Keratinocyte (primary cell): ENCODE results near the gene FGF2. TPM values are rescaled to one million over a fixed set of nuclear protein-coding genes. Genes with fewer than 3 reads are reported as not detected.

Experiments used
- DNase-seq: peaks from one replicate; pipeline ENCODE4 v3.0.0-alpha.2; 2011; ENCODE audit warnings: low read depth, missing footprints, low spot score
- FAIRE-seq: peaks from 2 replicates; lab custom pipeline; 2011; peaks lifted over from hg19 to GRCh38; lab: Jason Lieb, UNC
- H2AFZ ChIP-seq: 2 replicates; pipeline ENCODE4 v1.6.0; 2012; ENCODE audit warnings: low read length, control low read depth, inconsistent platforms; ENCODE audit not compliant: control insufficient read depth
- H3K27ac ChIP-seq: 2 replicates; pipeline ENCODE4 v1.5.1; 2011; ENCODE audit warnings: low read length; ENCODE audit not compliant: control insufficient read depth, insufficient read depth
- H3K27me3 ChIP-seq: 3 replicates; pipeline ENCODE4 v1.6.0; 2011; ENCODE audit warnings: low read length; ENCODE audit not compliant: control insufficient read depth, insufficient read depth; ENCODE audit errors: extremely low read depth
- H3K36me3 ChIP-seq, 2 experiments: 2 replicates in 1 of 2; 3 replicates in 1 of 2; pipeline ENCODE4 v1.5.1; 2011; ENCODE audit warnings: low read length in 2 of 2, mild to moderate bottlenecking in 1 of 2; ENCODE audit not compliant: control insufficient read depth in 2 of 2, insufficient read depth in 2 of 2; ENCODE audit errors: extremely low read depth in 1 of 2
- H3K4me1 ChIP-seq: 3 replicates; pipeline ENCODE4 v1.5.1; 2011; ENCODE audit warnings: low read length; ENCODE audit not compliant: control insufficient read depth, insufficient read depth; ENCODE audit errors: extremely low read depth
- H3K4me2 ChIP-seq: 3 replicates; pipeline ENCODE4 v1.6.0; 2011; ENCODE audit warnings: low read depth, low read length; ENCODE audit not compliant: control insufficient read depth, insufficient read depth; ENCODE audit errors: extremely low read depth
- H3K4me3 ChIP-seq, 3 experiments: fragments of 200-600 bp in 1 of 3; sonication (generic) in 1 of 3; 2 replicates in 2 of 3; 3 replicates in 1 of 3; pipeline ENCODE4 v1.5.1; 2011 to 2016; ENCODE audit warnings: low read length in 3 of 3, mild to moderate bottlenecking in 3 of 3, control low read depth in 2 of 3, inconsistent platforms in 1 of 3, low read depth in 1 of 3, mixed read lengths in 1 of 3, mixed run types in 1 of 3, moderate library complexity in 1 of 3; ENCODE audit not compliant: control insufficient read depth in 2 of 3, insufficient read depth in 2 of 3; ENCODE audit errors: extremely low read depth in 1 of 3
- H3K79me2 ChIP-seq: 2 replicates; pipeline ENCODE4 v1.6.0; 2012; ENCODE audit warnings: low read length; ENCODE audit not compliant: control insufficient read depth, insufficient read depth
- H3K9ac ChIP-seq: 3 replicates; pipeline ENCODE4 v1.6.0; 2011; ENCODE audit warnings: low read length; ENCODE audit not compliant: control insufficient read depth, insufficient read depth; ENCODE audit errors: extremely low read depth
- H3K9me1 ChIP-seq: 3 replicates; pipeline ENCODE4 v1.6.0; 2011; ENCODE audit warnings: low read length; ENCODE audit not compliant: control insufficient read depth, insufficient read depth; ENCODE audit errors: extremely low read depth
- H3K9me3 ChIP-seq: 2 replicates; pipeline ENCODE4 v1.5.1; 2012; ENCODE audit warnings: low read depth, low read length; ENCODE audit not compliant: control insufficient read depth
- H4K20me1 ChIP-seq: 3 replicates; pipeline ENCODE4 v1.6.0; 2011; ENCODE audit warnings: low read length; ENCODE audit not compliant: control insufficient read depth, insufficient read depth; ENCODE audit errors: extremely low read depth
- CTCF ChIP-seq, 3 experiments: IDR thresholded peaks in 1 of 3; conservative IDR thresholded peaks in 1 of 3; optimal IDR thresholded peaks in 1 of 3; 2 replicates in 2 of 3; 3 replicates in 1 of 3; pipeline versions ENCODE3 to v1.5.1; 2011; ENCODE audit warnings: low read length in 3 of 3, mild to moderate bottlenecking in 3 of 3, moderate library complexity in 2 of 3, control low read depth in 1 of 3, inconsistent platforms in 1 of 3; ENCODE audit not compliant: insufficient read depth in 2 of 3; ENCODE audit errors: extremely low read depth in 1 of 3
- EZH2 ChIP-seq: IDR thresholded peaks from one replicate; pipeline ENCODE4 v1.6.1; 2012; ENCODE audit warnings: inconsistent platforms, mild to moderate bottlenecking, low read length, moderate library complexity
- dilution Hi-C: fragments of 300-500 bp; cut with MboI; formaldehyde crosslinking; loops from one replicate; pipeline ENCODE4 v1.7.0; 2020; ENCODE audit warnings: low sequenced_read_pairs; ENCODE audit not compliant: extremely low pct_ligation_motif_present
- polyA plus RNA-seq, 5 experiments: library from polyadenylated mRNA; depleted of rRNA in 3 of 5; stranded (reverse) in 3 of 5; stranded (forward) in 1 of 5; unstranded in 1 of 5; fragments of >200 nt; gene quantifications; 1 replicate in 1 of 5; 2 replicates in 3 of 5; 3 replicates in 1 of 5; pipeline versions ENCODE4 v1.2.1 to v1.2.3, GENCODE V29; 2011 to 2012; ENCODE audit warnings: missing spikeins in 2 of 5, low read depth in 1 of 5, low replicate concordance in 1 of 5

Gene FGF2
- polyA plus RNA-seq, 1 donor (not counting 4 experiments of a cell fraction or from before 2014, with no cell fraction given) = 1.7 TPM

- TF ChIP-seq CTCF (optimal IDR thresholded peaks at IDR 0.05 in 1 of 3, IDR thresholded peaks at IDR 0.05 in 1 of 3, conservative IDR thresholded peaks at IDR 0.05 in 1 of 3; ENCODE audit: extremely low read depth in 1 of 3, insufficient read depth in 2 of 3, low read length in 3 of 3) = no peak
- no peak for TF ChIP-seq EZH2
- FAIRE-seq = no peak
- no peaks in the 10 kb centered on the region for H3K36me3 ChIP-seq
- DNase-seq = no peak
- H4K20me1 ChIP-seq = no peaks in the 10 kb centered on the region
- no peaks in the 10 kb centered on the region for H3K79me2 ChIP-seq
- no peak overlapping the region for H3K27ac ChIP-seq
- no peak overlapping the region for H3K4me3 ChIP-seq
- no peaks in the 10 kb centered on the region for H3K9me1 ChIP-seq
- H2AFZ ChIP-seq = no peak overlapping the region
- no peaks in the 10 kb centered on the region for H3K9me3 ChIP-seq
- no peak overlapping the region for H3K9ac ChIP-seq
- no peak overlapping the region for H3K4me2 ChIP-seq
- peaks cover 16% of the 10 kb centered on the region for H3K4me1 ChIP-seq
- H3K27me3 ChIP-seq = no peaks in the 10 kb centered on the region
- dilution Hi-C loops = no loop called here
Measured at GRCh38 chr4:122896270-122896669, 69.6 kb downstream of the FGF2 start.

GRCh38 chr4:122898370-122899150 is 71.9 kb downstream of the FGF2 start:
- dilution Hi-C loops = no loop called here
- Histone ChIP-seq H3K27ac (peak overlapping the region; percentile 20), H3K9me3 (no peaks in the 10 kb centered on the region), H3K27me3 (no peaks in the 10 kb centered on the region), H3K79me2 (no peaks in the 10 kb centered on the region), H3K4me2 (peak overlapping the region; percentile 32), H3K4me3 (peak overlapping the region in 1 of 3 experiments; percentile 5), H3K9me1 (no peaks in the 10 kb centered on the region), H3K4me1 (peaks cover 16% of the 10 kb centered on the region), H3K36me3 (no peaks in the 10 kb centered on the region), H3K9ac (no peak overlapping the region), H2AFZ (no peak overlapping the region), H4K20me1 (no peaks in the 10 kb centered on the region)
- DNase-seq (peak; percentile 25), FAIRE-seq (peak; percentile 86)
- TF ChIP-seq CTCF (optimal IDR thresholded peaks at IDR 0.05 in 1 of 3, IDR thresholded peaks at IDR 0.05 in 1 of 3, conservative IDR thresholded peaks at IDR 0.05 in 1 of 3; ENCODE audit: extremely low read depth in 1 of 3, insufficient read depth in 2 of 3, low read length in 3 of 3) (no peak), EZH2 (no peak)
